Measurements from ENCODE around the gene BICC1. TPM values are rescaled to one million over a fixed set of nuclear protein-coding genes. Genes with fewer than 3 reads are reported as not detected.

BICC1 gene
- total and polyA plus RNA-seq, 2 of the 8 experiments (the other 6 are each of a cell fraction or from before 2014, with no cell fraction given) = 0.20 to 0.73 TPM

GRCh38 chr10:58740620-58741369 is 228.1 kb downstream of the BICC1 start (continued):
- TF ChIP-seq CHD7 (IDR thresholded peaks at IDR 0.05; ENCODE audit: insufficient replicate concordance, low read length) = no peak
- TF ChIP-seq MAFK (IDR thresholded peaks at IDR 0.05; ENCODE audit: low read depth, low read length) = no peak
- no peak for TF ChIP-seq TBP (IDR thresholded peaks at IDR 0.05; ENCODE audit: low read depth, low read length)
- TF ChIP-seq EZH2 (IDR thresholded peaks at IDR 0.05; ENCODE audit: low read depth, low read length, severe bottlenecking) = no peak
- no peak for TF ChIP-seq SP1 (IDR thresholded peaks at IDR 0.05; ENCODE audit: low read depth, low read length)
- TF ChIP-seq FOSL1 (IDR thresholded peaks at IDR 0.05; ENCODE audit: insufficient read depth, low read depth, low read length) = no peak
